WI38 (cell line): ENCODE measurements around the gene SNAPC5.
"Not testable (repeated sequence)": the region's sequence is repeated elsewhere in the genome, so short reads cannot be mapped to it uniquely, and the experiment has no call there.

Experiments
- H3K4me3 ChIP-seq: 2 replicates; pipeline ENCODE4 v1.5.1; 2011; ENCODE audit warnings: low read depth, mild to moderate bottlenecking, control low read depth, low read length
- CTCF ChIP-seq: IDR thresholded peaks from 2 replicates; pipeline ENCODE4 v1.5.1; 2012; ENCODE audit warnings: low read depth, mild to moderate bottlenecking, control low read depth, low read length

The SNAPC5 gene

GRCh38 chr15:66462627-66463026 is 34.9 kb downstream of the SNAPC5 start:
- TF ChIP-seq CTCF, result no peak
- H3K4me3 ChIP-seq, result no peak overlapping the region

GRCh38 chr15:66461917-66462316 is 35.6 kb downstream of the SNAPC5 start:
- TF ChIP-seq CTCF, result no peak
- no peak overlapping the region for H3K4me3 ChIP-seq

- not testable (repeated sequence) for H3K4me3 ChIP-seq
Measured at GRCh38 chr15:66461294-66461693, 36.3 kb downstream of the SNAPC5 start.

- H3K4me3 ChIP-seq, result no peak overlapping the region
- no peak for TF ChIP-seq CTCF
Measured at GRCh38 chr15:66459818-66460615, 37.5 kb downstream of the SNAPC5 start.

- no peak overlapping the region for H3K4me3 ChIP-seq
- no peak for TF ChIP-seq CTCF
Measured at GRCh38 chr15:66456211-66456610, 41.4 kb downstream of the SNAPC5 start.

- no peak for TF ChIP-seq CTCF
Measured at GRCh38 chr15:66454143-66454542, 43.4 kb downstream of the SNAPC5 start.

GRCh38 chr15:66452971-66453580 is 44.5 kb downstream of the SNAPC5 start:
- TF ChIP-seq CTCF, result no peak
- H3K4me3 ChIP-seq, result no peak overlapping the region

More at GRCh38 chr15:66454143-66454542, 43.4 kb downstream of the SNAPC5 start:
- H3K4me3 ChIP-seq, result no peak overlapping the region

- no peak for TF ChIP-seq CTCF
- H3K4me3 ChIP-seq, result no peak overlapping the region
Measured at GRCh38 chr15:66452420-66452819, 45.1 kb downstream of the SNAPC5 start.
